Left cardiac atrium (tissue), 4 donors: ENCODE measurements around the gene TWF2. TPM values are rescaled to one million over a fixed set of nuclear protein-coding genes. Genes with fewer than 3 reads are reported as not detected.

Experiments
- ATAC-seq, 2 donors: fragments of 200-7000 bp; cut with Tn5 transposase; one replicate each; pipeline ENCODE4 v1.9.1; 2020; ENCODE audit warnings: mild to moderate bottlenecking in 2 of 2, moderate library complexity in 2 of 2
- DNase-seq: peaks from one replicate; pipeline ENCODE4 v3.0.0-alpha.2; 2020
- intact Hi-C, 2 donors: fragments of 100-400 bp; cut with DNase I; formaldehyde crosslinking; loops; one replicate each; pipeline versions ENCODE4 v1.14.1 to v1.15.1; 2022 to 2023
- total RNA-seq, 2 donors: library from RNA; stranded (reverse); fragmentation: NEBNext Ultra II Directional; extraction: Animal tissue kit (Norgen Biotek cat#: 25700); gene quantifications; one replicate each; pipeline ENCODE4 v1.2.1, GENCODE V29; 2021
- donor health status: DM: no; HTN: yes; CAD: no.
- donor health status: DM: no; HTN: yes; CAD: no; lungs with severe emphysema.
- donor health status: DM: yes; HTN: yes; CAD: no.
- donor health status: Dilated cardiomyopathy.

The TWF2 gene
- total RNA-seq, 2 donors from 2014 or later = 45.9 to 51.7 TPM

GRCh38 chr3:52265387-52265786, 26.4 kb upstream of the TWF2 start:
- DNase-seq (no peak), ATAC-seq (no peak)
- intact Hi-C loops = no loop called here

- ATAC-seq = no peak
- intact Hi-C loops = no loop called here
These were observed 23.5 kb upstream of the TWF2 start for GRCh38 chr3:52262447-52262846.

GRCh38 chr3:52259448-52259847, 20.5 kb upstream of the TWF2 start:
- no peak for ATAC-seq
- intact Hi-C loops = no loop called here
- no peak for DNase-seq

More at GRCh38 chr3:52262447-52262846, 23.5 kb upstream of the TWF2 start:
- DNase-seq = no peak

GRCh38 chr3:52259035-52259434, 20.1 kb upstream of the TWF2 start:
- no peak for ATAC-seq

GRCh38 chr3:52257911-52258310, 19.0 kb upstream of the TWF2 start:
- DNase-seq = no peak
- intact Hi-C loops = no loop called here
- ATAC-seq = no peak

More at GRCh38 chr3:52259035-52259434, 20.1 kb upstream of the TWF2 start:
- no peak for DNase-seq
- intact Hi-C loops = no loop called here

- no peak for DNase-seq
- intact Hi-C loops = no loop called here
- ATAC-seq = no peak
These were observed 17.7 kb upstream of the TWF2 start for GRCh38 chr3:52256622-52257021.

- DNase-seq (no peak), ATAC-seq (no peak)
- intact Hi-C loops = no loop called here
These were observed 17.2 kb upstream of the TWF2 start for GRCh38 chr3:52256159-52256558.

- no peak for ATAC-seq
- DNase-seq = no peak
- intact Hi-C loops = no loop called here
These were observed 15.7 kb upstream of the TWF2 start for GRCh38 chr3:52254608-52255007.

- intact Hi-C loops = no loop called here
- DNase-seq (peak; percentile 64), ATAC-seq (peak; percentile 70 to 81)
These were observed 14.7 kb upstream of the TWF2 start for GRCh38 chr3:52253314-52254304.

- intact Hi-C loops = no loop called here
- DNase-seq (no peak), ATAC-seq (no peak)
These were observed 11.2 kb upstream of the TWF2 start for GRCh38 chr3:52250122-52250521.

- intact Hi-C loops = no loop called here
- DNase-seq = no peak
- no peak for ATAC-seq
These were observed 10.7 kb upstream of the TWF2 start for GRCh38 chr3:52249683-52250082.

GRCh38 chr3:52248816-52249547, 10.0 kb upstream of the TWF2 start:
- intact Hi-C loops = no loop called here
- no peak for ATAC-seq

GRCh38 chr3:52248165-52248541, 9.2 kb upstream of the TWF2 start:
- DNase-seq = no peak
- intact Hi-C loops = no loop called here
- ATAC-seq = no peak

More at GRCh38 chr3:52248816-52249547, 10.0 kb upstream of the TWF2 start:
- peak; percentile 61 for DNase-seq

GRCh38 chr3:52247409-52248164, 8.6 kb upstream of the TWF2 start:
- ATAC-seq = no peak
- intact Hi-C loops = no loop called here
- DNase-seq = no peak

- no peak for DNase-seq
- peak in 1 of 2 donors; percentile 5 for ATAC-seq
- intact Hi-C loops = no loop called here
These were observed 7.9 kb upstream of the TWF2 start for GRCh38 chr3:52246728-52247408.

GRCh38 chr3:52246264-52246620, 7.3 kb upstream of the TWF2 start:
- intact Hi-C loops = no loop called here
- peak; percentile 0 to 13 for ATAC-seq
- DNase-seq = no peak

- ATAC-seq (peak; percentile 51 to 72), DNase-seq (peak; percentile 62)
- intact Hi-C loops = no loop called here
These were observed 6.6 kb upstream of the TWF2 start, which contains the start of gene PPM1M for GRCh38 chr3:52245322-52246263. Gene PPM1M, plus strand, starts transcription at chr3:52245759. Its CDS starts 66 bp downstream, at chr3:52245825.
